Pancreas (tissue), 10 donors: ENCODE data around the gene PUS7L. TPM values are rescaled to one million over a fixed set of nuclear protein-coding genes. Genes with fewer than 3 reads are reported as not detected.

ENCODE experiments used
- ATAC-seq, 4 donors: fragments of 200-7000 bp; cut with Tn5 transposase; one replicate each; pipeline versions ENCODE4 v1.8.0 to v1.9.1; 2020; ENCODE audit warnings: mild to moderate bottlenecking in 4 of 4, moderate library complexity in 4 of 4
- DNase-seq, 6 donors: peaks; one replicate each; pipeline ENCODE4 v3.0.0-alpha.2; 2020
- FAIRE-seq: peaks from 2 replicates; lab custom pipeline; 2012; peaks lifted over from hg19 to GRCh38; lab: Jason Lieb, UNC
- H3K27ac ChIP-seq, 4 donors: fragments of 200-600 bp; sonication (generic); 1 replicate in 3 of 4; 2 replicates in 1 of 4; pipeline versions ENCODE4 v1.5.0 to v1.8.0; 2020
- H3K27me3 ChIP-seq, 4 donors: fragments of 200-600 bp; one replicate each; pipeline ENCODE4 v1.8.0; 2021
- H3K36me3 ChIP-seq, 3 donors: fragments of 200-600 bp; sonication (generic) in 1 of 3; one replicate each; pipeline versions ENCODE4 v1.5.0 to v1.8.0; 2020 to 2021
- H3K4me1 ChIP-seq, 3 donors: fragments of 200-600 bp; one replicate each; pipeline ENCODE4 v1.8.0; 2021
- H3K4me3 ChIP-seq, 4 donors: fragments of 200-600 bp; sonication (generic) in 2 of 4; one replicate each; pipeline versions ENCODE4 v1.5.0 to v1.8.0; 2020 to 2021
- H3K9me3 ChIP-seq, 4 donors: fragments of 200-600 bp; one replicate each; pipeline ENCODE4 v1.8.0; 2021
- CTCF ChIP-seq, 4 donors: fragments of 200-600 bp; sonication (generic) in 3 of 4; IDR thresholded peaks; one replicate each; pipeline versions ENCODE4 v1.5.0 to v1.8.0; 2021; ENCODE audit warnings: antibody characterized with exemption in 4 of 4
- WGBS, 2 donors: extraction: QIAGEN DNeasy Blood & Tissue Kit; methylation state at CpG; one replicate each; pipeline ENCODE4 v1.1.7; 2013; 5-methylcytosine and 5-hydroxymethylcytosine counted together
- intact Hi-C, 3 donors: fragments of 100-400 bp; cut with DNase I; formaldehyde crosslinking; loops; one replicate each; pipeline versions ENCODE4 v1.11.1 to v1.14.2; 2022
- polyA plus RNA-seq, 2 donors: library from polyadenylated mRNA; stranded (reverse); fragments of 200-250 nt; gene quantifications; one replicate each; pipeline ENCODE4 v1.2.3, GENCODE V29; 2013
- total RNA-seq, 6 donors: library from RNA; stranded (reverse); fragmentation: NEBNext Ultra II Directional in 4 of 6; extraction: Animal tissue kit (Norgen Biotek cat#: 25700) in 4 of 6; gene quantifications; one replicate each; pipeline versions ENCODE4 v1.2.1 to v1.2.4, GENCODE V29; 2021 to 2023
- donor health status: healthy with polysubstance abuse.
- donor health status: DM: no; HTN: no; CAD: no; lungs with moderate emphysema.
- donor health status: DM: no; HTN: no; CAD: no.
- donor health status: control.
- donor health status: control.
- donor health status: Bipolar disorder and iron deficiency.
- donor health status: DM: yes; HTN: yes; CAD: no.
- donor health status: DM: no; HTN: no; CAD: no.
- donor health status: DM: no; HTN: no; CAD: no.
- donor health status: DM: yes; HTN: yes; CAD: no.

PUS7L gene
- total and polyA plus RNA-seq, 8 donors = 1.1 to 10.9 (median 5.9) TPM

GRCh38 chr12:43675048-43675904 lies 83.3 kb downstream of the PUS7L start:
- no peak overlapping the region for H3K4me3 ChIP-seq
- intact Hi-C loops = no loop called here
- no peak for FAIRE-seq
- no peak for ATAC-seq
- H3K27me3 ChIP-seq = no peaks in the 10 kb centered on the region
- H3K36me3 ChIP-seq = no peaks in the 10 kb centered on the region
- H3K27ac ChIP-seq = no peak overlapping the region
- no peak for TF ChIP-seq CTCF (IDR thresholded peaks at IDR 0.05)
- H3K9me3 ChIP-seq = no peaks in the 10 kb centered on the region
- 69 to 83% methylated on average over 6 of the region's 6 CpGs for WGBS, 2 donors
- H3K4me1 ChIP-seq = no peaks in the 10 kb centered on the region
- DNase-seq = peak in 1 of 6 donors; percentile 30

- TF ChIP-seq CTCF (IDR thresholded peaks at IDR 0.05) = no peak
- Histone ChIP-seq H3K4me3 (no peak overlapping the region), H3K9me3 (no peaks in the 10 kb centered on the region), H3K36me3 (no peaks in the 10 kb centered on the region), H3K4me1 (no peaks in the 10 kb centered on the region), H3K27me3 (no peaks in the 10 kb centered on the region), H3K27ac (no peak overlapping the region)
- intact Hi-C loops = no loop called here
- 70 to 79% methylated on average over 2 of the region's 2 CpGs for WGBS, 2 donors
- no peak for DNase-seq
- ATAC-seq = no peak
- no peak for FAIRE-seq
Observed at GRCh38 chr12:43669373-43669772, 89.2 kb downstream of the PUS7L start.

Other genes starting within 250 kb of the PUS7L start
- gene ADAMTS20, start 206.6 kb downstream of the PUS7L start, total RNA-seq = not detected
- not detected for gene ADAMTS20, start 206.6 kb downstream of the PUS7L start, polyA plus RNA-seq
- gene IRAK4, start 161 bp upstream of the PUS7L start, total RNA-seq = 10 to 100 TPM in 5 of 6 donors, 1 to 10 TPM in 1; 9.9 to 17.8 (median 13.7) TPM
- gene IRAK4, start 161 bp upstream of the PUS7L start, polyA plus RNA-seq = 10 to 100 TPM; 13.5 to 23.6 TPM
- 10 to 100 TPM; 27.6 to 51.3 (median 39.0) TPM for gene TWF1, start 47.5 kb upstream of the PUS7L start, total RNA-seq
- gene TWF1, start 47.5 kb upstream of the PUS7L start, polyA plus RNA-seq = 10 to 100 TPM; 26.3 to 32.0 TPM
- 1 to 10 TPM; 3.1 to 6.1 (median 4.0) TPM for gene TMEM117, start 77.3 kb upstream of the PUS7L start, total RNA-seq
- 1 to 10 TPM; 1.8 to 4.4 TPM for gene TMEM117, start 77.3 kb upstream of the PUS7L start, polyA plus RNA-seq